SJCRH30 (cell line): ENCODE data around the gene PLBD1. TPM values are rescaled to one million over a fixed set of nuclear protein-coding genes. Genes with fewer than 3 reads are reported as not detected.

Experiments
- DNase-seq, 2 experiments: peaks; one replicate each; pipeline ENCODE4 v3.0.0-alpha.2; 2015 to 2020
- H3K27ac ChIP-seq: fragments of 250-450 bp; sonication (Bioruptor Pico); 2 replicates; pipeline ENCODE4 v1.5.1; 2020; ENCODE audit warnings: mild to moderate bottlenecking, moderate library complexity
- H3K27me3 ChIP-seq: fragments of 250-450 bp; sonication (Bioruptor Pico); 2 replicates; pipeline ENCODE4 v1.5.1; 2020; ENCODE audit warnings: mild to moderate bottlenecking, moderate library complexity
- H3K36me3 ChIP-seq: fragments of 250-450 bp; sonication (Bioruptor Pico); 2 replicates; pipeline ENCODE4 v1.5.1; 2020; ENCODE audit warnings: mild to moderate bottlenecking, moderate library complexity
- H3K4me1 ChIP-seq: fragments of 250-450 bp; sonication (Bioruptor Pico); 2 replicates; pipeline ENCODE4 v1.5.1; 2020; ENCODE audit warnings: mild to moderate bottlenecking, moderate library complexity
- H3K4me3 ChIP-seq: fragments of 250-450 bp; sonication (Bioruptor Pico); 2 replicates; pipeline ENCODE4 v1.5.1; 2020; ENCODE audit warnings: mild to moderate bottlenecking, moderate library complexity
- H3K9me3 ChIP-seq: fragments of 250-450 bp; sonication (Bioruptor Pico); replicated peaks from 2 replicates; pipeline ENCODE4 v1.5.1; 2020; ENCODE audit warnings: mild to moderate bottlenecking, moderate library complexity
- total RNA-seq: library from RNA; depleted of rRNA; stranded (reverse); fragments of >200 nt; shearing (Covaris generic); gene quantifications from 2 replicates; pipeline ENCODE4 v1.2.3, GENCODE V29; 2014; rRNA removed

PLBD1 gene, protein sequence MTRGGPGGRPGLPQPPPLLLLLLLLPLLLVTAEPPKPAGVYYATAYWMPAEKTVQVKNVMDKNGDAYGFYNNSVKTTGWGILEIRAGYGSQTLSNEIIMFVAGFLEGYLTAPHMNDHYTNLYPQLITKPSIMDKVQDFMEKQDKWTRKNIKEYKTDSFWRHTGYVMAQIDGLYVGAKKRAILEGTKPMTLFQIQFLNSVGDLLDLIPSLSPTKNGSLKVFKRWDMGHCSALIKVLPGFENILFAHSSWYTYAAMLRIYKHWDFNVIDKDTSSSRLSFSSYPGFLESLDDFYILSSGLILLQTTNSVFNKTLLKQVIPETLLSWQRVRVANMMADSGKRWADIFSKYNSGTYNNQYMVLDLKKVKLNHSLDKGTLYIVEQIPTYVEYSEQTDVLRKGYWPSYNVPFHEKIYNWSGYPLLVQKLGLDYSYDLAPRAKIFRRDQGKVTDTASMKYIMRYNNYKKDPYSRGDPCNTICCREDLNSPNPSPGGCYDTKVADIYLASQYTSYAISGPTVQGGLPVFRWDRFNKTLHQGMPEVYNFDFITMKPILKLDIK
- total RNA-seq = not detected in 2 replicates

DNA sequence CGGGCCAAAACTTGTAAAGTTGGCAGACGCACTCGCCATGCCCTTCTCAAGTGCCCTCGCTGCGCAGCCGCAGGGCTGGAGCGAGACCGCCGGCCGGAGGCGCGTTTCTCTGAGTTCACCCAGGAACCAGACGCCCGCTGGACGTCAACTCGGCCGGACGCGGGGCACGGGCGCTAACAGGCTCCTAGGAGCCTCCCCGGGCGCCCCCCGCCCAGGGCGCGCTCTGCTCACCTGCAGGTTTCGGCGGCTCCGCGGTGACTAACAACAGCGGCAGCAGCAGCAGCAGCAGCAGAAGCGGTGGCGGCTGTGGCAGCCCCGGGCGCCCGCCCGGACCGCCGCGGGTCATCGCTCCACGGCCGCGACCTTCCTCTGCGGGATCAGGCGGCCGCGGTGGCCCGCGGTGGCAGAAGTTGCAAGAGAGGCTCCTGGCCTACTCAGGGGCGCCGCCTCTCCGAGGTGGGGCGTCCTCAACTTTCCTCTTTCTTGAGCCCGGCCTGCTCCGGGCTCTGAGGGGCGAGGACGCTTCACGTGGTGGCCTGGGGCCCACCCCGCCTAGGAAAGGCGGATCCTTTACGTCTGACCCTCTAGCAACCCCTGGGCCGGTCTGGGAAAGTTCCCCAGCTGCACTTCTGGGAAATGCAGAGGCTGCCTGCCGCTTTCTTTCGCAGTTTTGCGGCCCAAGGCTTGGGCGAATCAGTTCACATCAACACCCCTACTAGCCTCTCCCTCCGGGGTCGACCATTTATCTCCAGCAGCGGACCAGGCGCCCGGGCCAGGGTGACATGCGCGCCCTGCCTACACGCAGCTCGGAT is at the start of gene PLBD1:
Gene PLBD1, minus strand, starts transcription at position 533 of the 812 bp plus-strand sequence. Its CDS starts 187 bp downstream, at position 346.
- no peak within 1 kb of the TSS for H3K27ac ChIP-seq

DNA sequence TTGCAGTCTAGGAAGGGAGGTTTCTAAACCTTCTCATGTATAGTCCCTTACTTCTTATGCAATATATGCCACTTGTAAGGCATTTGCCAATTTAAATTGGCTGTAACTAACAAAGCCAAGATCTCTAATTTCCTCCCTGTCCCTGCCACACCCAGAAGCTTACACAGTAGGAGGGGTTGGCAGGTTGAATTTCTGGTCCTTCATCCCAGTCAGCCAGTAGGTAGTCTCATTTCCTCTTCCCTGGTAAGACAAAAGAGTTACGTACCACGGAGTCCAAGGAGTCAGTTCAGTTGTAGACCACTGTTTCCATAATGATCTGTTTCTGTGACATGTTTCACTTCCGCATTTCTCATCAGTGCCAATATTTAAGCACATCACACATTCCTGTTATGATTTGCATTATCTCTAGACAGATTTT is 47.0 kb upstream of the PLBD1 start:
- no peak for DNase-seq
- no peaks in the 10 kb centered on the region; the same call in 1 of the 2 replicates for H3K9me3 ChIP-seq

More for the DNA sequence above, at the start of gene PLBD1:
- H3K36me3 ChIP-seq = no peaks in the 10 kb centered on the region
- no peaks in the 10 kb centered on the region for H3K27me3 ChIP-seq
- DNase-seq = no peak
- H3K9me3 ChIP-seq = no peaks in the 10 kb centered on the region
- no peak within 1 kb of the TSS for H3K4me3 ChIP-seq
- no peaks in the 10 kb centered on the region for H3K4me1 ChIP-seq

DNA sequence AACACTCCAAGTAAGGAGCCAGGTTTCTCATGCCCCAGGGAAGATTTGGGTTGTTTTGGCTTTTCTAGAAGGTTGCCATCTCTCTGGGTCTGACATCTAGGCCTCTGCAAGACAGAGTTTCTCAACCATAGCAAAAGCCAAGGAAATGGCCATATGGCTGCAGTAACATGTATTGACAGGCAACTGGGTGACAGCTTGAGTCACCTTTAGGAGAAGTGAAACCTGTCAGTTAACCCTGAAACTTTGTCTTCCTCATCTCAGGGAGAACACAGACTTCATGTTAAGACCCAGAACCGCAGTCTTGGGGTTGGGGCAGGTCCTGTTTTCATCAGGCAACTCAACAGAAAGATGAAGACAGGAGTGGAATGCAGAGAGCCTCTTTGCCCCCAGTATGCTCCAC is 46.0 kb upstream of the PLBD1 start:
- Histone ChIP-seq H3K4me3 (no peak overlapping the region), H3K27me3 (no peaks in the 10 kb centered on the region), H3K27ac (no peak overlapping the region), H3K36me3 (no peaks in the 10 kb centered on the region), H3K4me1 (no peaks in the 10 kb centered on the region), H3K9me3 (no peaks in the 10 kb centered on the region; the same call in 1 of the 2 replicates)
- DNase-seq = no peak

More for the DNA sequence above, 47.0 kb upstream of the PLBD1 start:
- Histone ChIP-seq H3K4me1 (no peaks in the 10 kb centered on the region), H3K36me3 (no peaks in the 10 kb centered on the region), H3K27me3 (no peaks in the 10 kb centered on the region), H3K4me3 (no peak overlapping the region), H3K27ac (no peak overlapping the region)

DNA sequence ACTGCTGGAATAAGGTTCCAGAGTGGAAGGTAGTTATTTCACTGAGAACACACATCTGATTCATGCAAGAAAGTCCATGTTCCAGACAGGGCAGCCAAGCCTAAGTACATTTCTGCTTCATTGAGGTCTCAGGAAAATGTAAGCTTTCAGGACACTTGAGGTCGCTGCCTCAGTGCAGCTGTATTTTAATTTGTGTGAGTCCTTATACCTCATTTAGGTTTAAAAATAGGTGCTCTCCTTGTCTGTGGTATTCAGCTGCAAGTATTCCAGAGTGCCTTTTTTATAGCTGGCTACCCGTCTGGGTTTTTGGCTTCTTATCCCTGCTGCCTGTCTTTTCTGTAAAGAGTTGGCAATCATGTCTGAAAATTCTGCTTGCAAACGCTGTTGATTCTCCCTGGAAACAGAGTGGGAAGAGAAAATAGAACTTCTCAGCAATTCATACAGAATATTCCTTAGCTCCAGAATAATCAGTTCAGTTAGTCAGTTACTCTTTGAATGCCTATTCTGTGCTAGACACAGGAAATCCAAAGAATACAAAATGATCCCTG is 45.3 kb upstream of the PLBD1 start:
- no peaks in the 10 kb centered on the region for H3K4me1 ChIP-seq
- H3K27me3 ChIP-seq = no peaks in the 10 kb centered on the region
- DNase-seq = no peak
- no peaks in the 10 kb centered on the region for H3K36me3 ChIP-seq
- no peak overlapping the region for H3K4me3 ChIP-seq
- H3K9me3 ChIP-seq = peaks cover 4% of the 10 kb centered on the region; the same call in 1 of the 2 replicates
- H3K27ac ChIP-seq = no peak overlapping the region

DNA sequence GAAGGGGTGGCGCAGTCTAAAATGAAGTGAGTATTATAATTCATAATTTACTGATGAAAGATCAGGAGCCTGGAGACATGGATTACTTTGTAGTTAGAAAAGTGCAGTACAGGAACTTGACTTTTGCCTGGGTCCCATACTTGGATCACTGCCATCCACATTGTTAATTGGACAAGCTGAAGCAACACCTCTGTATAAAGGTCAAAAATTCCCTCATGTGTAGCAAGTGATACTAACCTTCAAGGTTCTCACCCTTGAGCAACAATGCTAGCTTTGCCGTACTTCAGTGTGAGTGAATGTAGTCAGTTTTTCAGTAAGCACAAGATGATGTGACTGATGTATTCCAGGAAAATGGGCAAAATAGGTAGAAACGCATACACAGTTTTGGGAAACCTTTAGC is 44.6 kb upstream of the PLBD1 start:
- Histone ChIP-seq H3K4me1 (no peaks in the 10 kb centered on the region), H3K4me3 (no peak overlapping the region), H3K27ac (no peak overlapping the region), H3K9me3 (peaks cover 4% of the 10 kb centered on the region; the same call in 1 of the 2 replicates), H3K27me3 (no peaks in the 10 kb centered on the region), H3K36me3 (no peaks in the 10 kb centered on the region)
- no peak for DNase-seq

DNA sequence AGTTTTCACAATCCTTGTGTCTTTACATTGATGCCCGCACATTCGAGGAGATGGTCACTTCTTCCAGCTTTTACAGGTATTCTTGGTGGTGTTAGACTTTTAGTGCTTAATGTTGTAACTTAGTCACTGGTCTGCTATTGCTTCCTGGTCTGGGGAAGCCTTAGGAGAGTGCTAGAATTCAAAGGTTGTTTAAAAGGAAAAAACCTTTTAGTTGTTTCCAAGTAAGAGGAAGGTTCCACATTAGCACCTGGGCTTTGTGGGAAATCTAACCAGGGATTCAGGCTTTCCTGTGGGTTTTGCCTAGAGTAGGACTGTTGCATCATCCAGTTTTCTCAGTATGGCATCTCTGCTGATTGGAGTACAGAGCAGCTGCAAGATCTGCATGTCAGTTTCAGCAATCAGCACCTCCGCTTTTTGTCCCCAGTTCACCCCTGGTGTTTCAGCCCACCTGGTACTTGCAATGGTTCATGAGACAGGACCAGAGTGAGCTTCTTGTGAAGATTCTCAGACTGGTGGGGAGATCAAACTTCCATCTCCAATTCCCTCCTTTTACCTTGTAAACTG is 44.0 kb upstream of the PLBD1 start:
- no peak for DNase-seq
- Histone ChIP-seq H3K27me3 (no peaks in the 10 kb centered on the region), H3K27ac (no peak overlapping the region), H3K4me3 (no peak overlapping the region), H3K9me3 (peaks cover 4% of the 10 kb centered on the region; the same call in 1 of the 2 replicates), H3K36me3 (no peaks in the 10 kb centered on the region), H3K4me1 (no peaks in the 10 kb centered on the region)

DNA sequence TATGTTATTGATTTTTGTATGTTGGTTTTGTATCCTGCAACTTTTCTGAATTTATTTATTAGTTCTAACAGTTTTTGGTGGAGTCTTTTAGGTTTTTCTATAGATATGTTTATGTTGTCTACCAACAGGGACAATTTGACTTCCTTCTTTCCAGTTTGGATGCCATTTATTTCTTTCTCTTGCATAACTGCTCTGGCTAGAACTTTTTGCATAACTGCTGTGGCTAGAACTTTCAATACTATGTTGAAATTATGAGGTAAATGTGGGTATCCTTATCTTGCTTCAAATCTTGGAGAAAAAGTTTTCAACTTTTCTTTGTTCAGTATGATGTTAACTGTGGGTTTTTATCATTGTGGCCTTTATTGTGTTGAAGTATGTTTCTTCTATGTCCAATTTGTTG is 39.9 kb upstream of the PLBD1 start:
- Histone ChIP-seq H3K9me3 (peaks cover 11% of the 10 kb centered on the region), H3K27ac (no peak overlapping the region), H3K36me3 (no peaks in the 10 kb centered on the region), H3K4me3 (no peak overlapping the region), H3K27me3 (no peaks in the 10 kb centered on the region), H3K4me1 (no peaks in the 10 kb centered on the region)
- DNase-seq = no peak

DNA sequence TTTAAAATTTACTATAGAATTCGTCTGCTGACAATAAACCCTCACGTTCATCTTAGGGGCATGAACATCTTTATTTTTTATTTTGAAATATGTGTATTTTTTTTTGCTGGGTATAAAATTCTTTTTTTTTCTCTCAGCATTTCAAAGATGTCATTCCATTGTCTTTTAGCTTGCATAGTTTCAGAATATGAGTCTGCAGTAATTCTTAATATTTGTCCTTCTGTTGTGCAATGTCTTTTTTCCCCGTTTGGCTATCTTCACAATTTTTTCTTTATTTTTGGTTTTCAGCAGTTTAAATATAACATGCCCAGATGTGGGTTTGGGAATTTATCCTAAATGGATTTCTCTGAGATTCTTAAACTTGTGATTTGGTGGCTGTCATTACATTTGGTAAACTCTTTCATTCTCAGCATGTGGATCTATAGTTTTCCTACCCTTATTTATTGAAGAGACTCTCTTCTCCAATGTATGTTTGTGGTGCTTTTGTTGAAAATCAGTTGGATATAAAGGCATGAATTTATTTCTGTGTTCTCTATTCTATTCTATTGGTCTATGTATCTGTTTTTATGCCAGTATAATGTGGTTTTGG is 37.8 kb upstream of the PLBD1 start:
- Histone ChIP-seq H3K27ac (no peak overlapping the region), H3K4me3 (no peak overlapping the region)
- no peak for DNase-seq

DNA sequence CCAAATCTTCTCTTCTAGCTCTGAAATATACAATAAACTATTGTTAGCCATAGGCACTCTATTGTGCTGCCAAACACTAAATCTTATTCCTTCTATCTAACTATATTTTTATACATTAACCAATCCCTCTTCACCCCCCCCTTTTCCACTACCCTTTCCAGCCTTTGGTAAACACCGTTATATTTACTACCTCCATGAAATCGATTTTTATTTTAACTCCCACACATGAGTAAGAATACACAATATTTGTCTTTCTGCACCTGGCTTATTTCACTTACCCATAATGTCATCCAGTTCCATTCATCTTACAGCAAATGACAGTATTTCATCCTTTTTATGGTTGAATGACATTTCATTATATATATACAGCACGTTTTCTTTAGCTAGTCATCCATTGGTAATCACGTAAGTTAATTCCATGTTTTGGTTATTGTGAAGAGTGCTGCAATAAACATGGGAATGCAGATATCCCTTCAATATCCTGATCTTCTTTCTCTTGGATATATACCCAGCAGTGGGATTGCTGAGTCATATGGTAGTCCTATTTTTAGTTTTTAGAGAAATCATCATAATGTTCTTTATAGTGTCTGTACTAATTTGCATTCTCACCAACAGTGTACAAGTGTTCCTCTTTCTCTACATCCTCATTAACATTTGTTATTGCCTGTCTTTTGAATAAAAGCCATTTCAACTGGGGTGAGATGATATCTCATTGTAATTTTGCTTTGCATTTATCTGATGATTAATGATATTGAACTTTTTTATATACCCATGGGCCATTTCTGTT is 34.2 kb upstream of the PLBD1 start:
- H3K9me3 ChIP-seq = peaks cover 8% of the 10 kb centered on the region
- no peak for DNase-seq
- H3K4me1 ChIP-seq = no peaks in the 10 kb centered on the region
- H3K36me3 ChIP-seq = no peaks in the 10 kb centered on the region
- H3K27me3 ChIP-seq = no peaks in the 10 kb centered on the region
- no peak overlapping the region for H3K27ac ChIP-seq
- H3K4me3 ChIP-seq = no peak overlapping the region

More for the DNA sequence above, 37.8 kb upstream of the PLBD1 start:
- Histone ChIP-seq H3K4me1 (no peaks in the 10 kb centered on the region), H3K27me3 (no peaks in the 10 kb centered on the region), H3K36me3 (no peaks in the 10 kb centered on the region), H3K9me3 (peaks cover 11% of the 10 kb centered on the region)

DNA sequence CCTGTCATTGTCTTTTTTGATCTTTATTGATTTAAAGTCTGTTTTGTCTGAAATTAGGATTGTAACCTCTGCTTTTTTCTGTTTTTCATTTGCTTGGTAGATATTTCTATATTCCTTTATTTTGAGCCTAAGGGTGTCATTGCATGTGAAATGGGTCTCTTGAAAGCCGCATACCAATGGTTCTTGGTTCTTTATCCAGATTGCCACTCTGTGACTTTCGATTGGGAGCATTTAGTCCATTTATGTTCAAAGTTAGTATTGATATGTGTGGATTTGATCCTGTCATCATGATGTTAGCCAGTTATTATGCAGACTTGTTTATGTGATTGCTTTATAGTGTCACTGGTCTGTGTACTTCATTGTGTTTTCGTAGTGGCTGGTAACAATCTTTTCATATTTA is 29.8 kb upstream of the PLBD1 start:
- Histone ChIP-seq H3K4me3 (no peak overlapping the region), H3K36me3 (no peaks in the 10 kb centered on the region), H3K27ac (no peak overlapping the region), H3K4me1 (no peaks in the 10 kb centered on the region), H3K27me3 (no peaks in the 10 kb centered on the region), H3K9me3 (no peaks in the 10 kb centered on the region; the same call in 1 of the 2 replicates)
- no peak for DNase-seq

DNA sequence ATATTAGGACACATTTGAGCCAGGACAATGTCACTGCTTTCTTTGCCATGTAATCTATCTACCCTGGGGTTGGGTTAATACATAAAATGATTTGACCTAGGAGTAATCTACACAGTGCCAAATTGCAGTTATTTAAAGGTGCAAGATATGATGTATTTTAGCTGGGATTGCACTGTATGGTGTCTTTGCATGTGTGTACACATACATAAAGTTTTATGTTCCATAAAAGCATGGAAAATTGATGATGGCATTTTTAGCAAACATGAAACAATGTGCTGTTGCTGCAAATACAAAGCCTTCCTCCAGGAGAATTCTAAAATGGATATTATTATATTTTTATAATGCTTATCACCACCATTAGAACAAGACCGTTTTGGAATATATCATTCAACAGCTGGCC is 24.0 kb upstream of the PLBD1 start:
- no peaks in the 10 kb centered on the region for H3K4me1 ChIP-seq
- DNase-seq = no peak
- H3K9me3 ChIP-seq = no peaks in the 10 kb centered on the region
- H3K4me3 ChIP-seq = no peak overlapping the region
- H3K36me3 ChIP-seq = no peaks in the 10 kb centered on the region
- no peaks in the 10 kb centered on the region for H3K27me3 ChIP-seq
- no peak overlapping the region for H3K27ac ChIP-seq

DNA sequence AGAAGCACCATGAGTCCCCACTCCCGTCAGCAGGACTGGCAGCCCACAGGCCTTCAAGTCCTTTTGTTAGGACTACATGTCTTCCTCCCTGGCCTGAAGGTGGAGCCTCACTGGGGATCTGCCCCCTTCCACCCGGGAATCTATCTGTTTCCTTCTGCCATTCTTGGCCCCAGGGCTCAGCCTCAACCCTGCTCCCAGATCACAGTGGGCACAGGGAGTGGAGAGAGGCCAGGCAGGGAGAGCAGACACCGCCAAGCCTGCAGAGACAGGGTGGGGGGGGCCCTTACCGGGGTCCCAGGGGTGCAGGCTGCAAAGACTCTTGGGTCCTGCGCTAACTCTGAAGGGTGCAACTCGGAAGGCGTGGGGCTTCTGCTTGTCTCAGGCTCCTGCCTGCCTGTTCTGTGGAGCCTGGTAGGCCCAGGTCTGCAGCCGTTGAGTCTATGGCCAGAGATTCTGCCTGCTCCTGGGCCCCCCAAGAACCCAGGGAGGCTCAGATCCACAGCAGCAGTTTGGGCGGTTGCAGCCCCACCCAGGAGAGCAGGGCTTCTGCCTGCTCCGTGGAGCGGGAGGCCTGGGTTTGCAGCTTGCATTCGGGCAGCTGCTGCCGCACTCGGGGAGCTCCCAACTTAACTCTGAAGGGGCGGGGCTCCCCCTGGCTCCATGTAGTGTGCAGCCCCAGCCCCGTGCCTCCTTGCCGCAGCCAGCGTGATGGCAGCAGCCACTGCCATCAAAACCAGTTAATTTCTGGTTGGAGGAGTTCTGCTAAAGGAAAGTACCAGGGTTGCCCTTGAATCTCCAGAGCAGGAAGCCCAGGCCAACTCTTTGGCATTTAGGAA is 21.7 kb upstream of the PLBD1 start:
- no peaks in the 10 kb centered on the region for H3K36me3 ChIP-seq
- H3K4me1 ChIP-seq = no peaks in the 10 kb centered on the region
- H3K9me3 ChIP-seq = no peaks in the 10 kb centered on the region
- no peaks in the 10 kb centered on the region for H3K27me3 ChIP-seq
- no peak overlapping the region for H3K27ac ChIP-seq
- peak; percentile 60 to 65 for DNase-seq
- peak overlapping the region; percentile 46 for H3K4me3 ChIP-seq

DNA sequence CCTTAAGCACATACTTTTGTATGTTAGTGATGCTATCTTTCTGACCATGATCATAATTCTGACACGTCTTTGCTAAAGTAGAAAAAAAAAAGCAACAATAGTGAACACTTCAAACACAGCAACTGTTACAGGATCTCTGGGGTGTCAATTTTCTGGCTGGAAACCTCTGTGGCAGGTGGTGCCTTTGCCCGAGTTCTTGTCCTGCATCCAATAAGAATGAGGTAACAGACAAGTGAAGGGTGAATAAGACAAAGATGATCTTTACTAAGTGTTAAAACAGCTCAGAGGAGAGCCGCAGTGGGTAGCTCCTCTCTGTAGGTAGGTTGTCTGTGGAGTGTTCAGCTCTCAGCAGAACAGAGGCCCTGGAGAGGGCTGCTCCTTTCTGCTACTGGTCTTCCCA is 20.9 kb upstream of the PLBD1 start:
- Histone ChIP-seq H3K27me3 (no peaks in the 10 kb centered on the region), H3K4me1 (no peaks in the 10 kb centered on the region), H3K9me3 (no peaks in the 10 kb centered on the region), H3K4me3 (peak overlapping the region; percentile 46), H3K27ac (no peak overlapping the region), H3K36me3 (no peaks in the 10 kb centered on the region)
- peak in 1 of 2 experiments; percentile 39 for DNase-seq
